ENCODE results near the gene LAMB1. TPM values are rescaled to one million over a fixed set of nuclear protein-coding genes. Genes with fewer than 3 reads are reported as not detected.
"Not testable (repeated sequence)": the region's sequence is repeated elsewhere in the genome, so short reads cannot be mapped to it uniquely, and the experiment has no call there.

Gene LAMB1
- 423 TPM for polyA plus RNA-seq (2013, experiment 1 of 2; ENCODE audit: insufficient read length)
- 400 TPM for polyA plus RNA-seq (2013, experiment 2 of 2; ENCODE audit: insufficient read length)

GRCh38 chr7:108002726-108003598, at the start of gene LAMB1:
Gene LAMB1, minus strand, starts transcription at chr7:108003161. Its CDS starts 276 bp downstream, at chr7:108002885.
- peak; percentile 85 for DNase-seq

- DNase-seq: peak; percentile 39
These were observed 48.5 kb upstream of the LAMB1 start for GRCh38 chr7:108051454-108051853.

- DNase-seq: no peak
These were observed 47.0 kb upstream of the LAMB1 start for GRCh38 chr7:108049962-108050361.

GRCh38 chr7:108048422-108048821, 45.5 kb upstream of the LAMB1 start:
- DNase-seq: no peak

- no peak for DNase-seq
These were observed 44.1 kb upstream of the LAMB1 start for GRCh38 chr7:108046952-108047506.

- peak; percentile 55 for DNase-seq
These were observed 42.7 kb upstream of the LAMB1 start for GRCh38 chr7:108045669-108046068.

GRCh38 chr7:108045154-108045553, 42.2 kb upstream of the LAMB1 start:
- peak; percentile 81 for DNase-seq

GRCh38 chr7:108044345-108044744, 41.4 kb upstream of the LAMB1 start:
- no peak for DNase-seq

GRCh38 chr7:108038986-108039385, 36.0 kb upstream of the LAMB1 start:
- DNase-seq: no peak

- DNase-seq: no peak
These were observed 34.8 kb upstream of the LAMB1 start for GRCh38 chr7:108037741-108038140.

- DNase-seq: no peak
These were observed 34.2 kb upstream of the LAMB1 start for GRCh38 chr7:108037140-108037539.

GRCh38 chr7:108034586-108034985, 31.6 kb upstream of the LAMB1 start:
- DNase-seq: no peak

GRCh38 chr7:108033776-108034497, 31.0 kb upstream of the LAMB1 start:
- no peak for DNase-seq

- not testable (repeated sequence) for DNase-seq
These were observed 30.3 kb upstream of the LAMB1 start for GRCh38 chr7:108033309-108033708.

- peak; percentile 56 for DNase-seq
These were observed 27.6 kb upstream of the LAMB1 start for GRCh38 chr7:108030516-108030915.

- no peak for DNase-seq
These were observed 26.1 kb upstream of the LAMB1 start for GRCh38 chr7:108029034-108029433.

- no peak for DNase-seq
These were observed 25.1 kb upstream of the LAMB1 start for GRCh38 chr7:108028111-108028510.

GRCh38 chr7:108027239-108027638, 24.3 kb upstream of the LAMB1 start:
- DNase-seq: no peak

GRCh38 chr7:108026647-108027046, 23.7 kb upstream of the LAMB1 start:
- DNase-seq: no peak

GRCh38 chr7:108026116-108026515, 23.2 kb upstream of the LAMB1 start:
- no peak for DNase-seq

- DNase-seq: no peak
These were observed 21.6 kb upstream of the LAMB1 start for GRCh38 chr7:108024538-108024937.

- DNase-seq: no peak
These were observed 17.6 kb upstream of the LAMB1 start for GRCh38 chr7:108020585-108020984.

- DNase-seq: no peak
These were observed 15.7 kb upstream of the LAMB1 start for GRCh38 chr7:108018668-108019067.
